Kidney (tissue), 14 donors: ENCODE results near the gene FSHR. TPM values are rescaled to one million over a fixed set of nuclear protein-coding genes. Genes with fewer than 3 reads are reported as not detected.

Experiments used
- DNase-seq, 5 donors: peaks; one replicate each; pipeline ENCODE4 v3.0.0-alpha.2; 2013 to 2020
- FAIRE-seq: peaks from 2 replicates; lab custom pipeline; 2012; peaks lifted over from hg19 to GRCh38; lab: Jason Lieb, UNC
- H3K27ac ChIP-seq, 2 donors: one replicate each; pipeline ENCODE4 v1.7.0; 2013; ENCODE audit warnings: low read depth in 2 of 2, low read length in 2 of 2, inconsistent platforms in 1 of 2
- H3K27me3 ChIP-seq: one replicate; pipeline ENCODE4 v1.7.1; 2013; ENCODE audit warnings: low read length, inconsistent platforms; ENCODE audit not compliant: control insufficient read depth, insufficient read depth
- H3K36me3 ChIP-seq, 3 donors: one replicate each; pipeline versions ENCODE4 v1.7.0 to v1.7.1; 2013; ENCODE audit warnings: low read length in 3 of 3, control low read depth in 1 of 3, inconsistent platforms in 1 of 3; ENCODE audit not compliant: insufficient read depth in 3 of 3, control insufficient read depth in 2 of 3
- H3K4me1 ChIP-seq, 3 donors: one replicate each; pipeline versions ENCODE4 v1.7.0 to v1.7.1; 2013; ENCODE audit warnings: low read length in 3 of 3, inconsistent platforms in 1 of 3, low read depth in 1 of 3; ENCODE audit not compliant: control insufficient read depth in 2 of 3, insufficient read depth in 2 of 3
- H3K4me3 ChIP-seq, 3 donors: one replicate each; pipeline versions ENCODE4 v1.7.0 to v1.8.1; 2013; ENCODE audit warnings: low read length in 3 of 3, control low read depth in 1 of 3, inconsistent platforms in 1 of 3
- H3K9ac ChIP-seq, 3 donors: one replicate each; pipeline versions ENCODE4 v1.7.0 to v1.7.1; 2013; ENCODE audit warnings: low read length in 3 of 3, control low read depth in 1 of 3, inconsistent platforms in 1 of 3
- H3K9me3 ChIP-seq, 3 donors: one replicate each; pipeline versions ENCODE4 v1.7.0 to v1.7.1; 2013; ENCODE audit warnings: low read length in 3 of 3, control low read depth in 1 of 3, inconsistent platforms in 1 of 3; ENCODE audit not compliant: control insufficient read depth in 2 of 3, insufficient read depth in 1 of 3
- intact Hi-C: fragments of 100-400 bp; cut with DNase I; formaldehyde crosslinking; loops from one replicate; pipeline ENCODE4 v1.11.1; 2022
- polyA plus RNA-seq: library from polyadenylated mRNA; stranded (reverse); fragments of 350-450 nt; fragmentation: Illumina TruSeq; extraction: RNeasy Lipid Tissue Mini Kit (QIAGEN cat#74804); gene quantifications from one replicate; pipeline ENCODE4 v1.2.3, GENCODE V29; 2014; ENCODE audit warnings: low read depth, low replicate concordance; ENCODE audit not compliant: insufficient read depth
- total RNA-seq: library from RNA; stranded (reverse); fragmentation: NEBNext Ultra II Directional; extraction: Animal tissue kit (Norgen Biotek cat#: 25700); gene quantifications from one replicate; pipeline ENCODE4 v1.2.1, GENCODE V29; 2021
- TF ChIP-seq, protein P1 (sequence below): IDR thresholded peaks from 3 replicates; pipeline ENCODE4 v1.5.1; 2012; ENCODE audit warnings: mild to moderate bottlenecking, moderate library complexity, borderline replicate concordance; ENCODE audit not compliant: insufficient read depth; ENCODE audit errors: extremely low read depth
- donor health status: control.
- donor health status: control.
- donor health status: control.
- donor health status: control.
- donor health status: control.
- donor health status: DM: yes; HTN: yes; CAD: no.
- donor health status: Normal renal cell carcinoma (clear cell type).

FSHR gene
- total and polyA plus RNA-seq, 2 donors from 2014 or later = 0.54 TPM; not detected in 1

DNA sequence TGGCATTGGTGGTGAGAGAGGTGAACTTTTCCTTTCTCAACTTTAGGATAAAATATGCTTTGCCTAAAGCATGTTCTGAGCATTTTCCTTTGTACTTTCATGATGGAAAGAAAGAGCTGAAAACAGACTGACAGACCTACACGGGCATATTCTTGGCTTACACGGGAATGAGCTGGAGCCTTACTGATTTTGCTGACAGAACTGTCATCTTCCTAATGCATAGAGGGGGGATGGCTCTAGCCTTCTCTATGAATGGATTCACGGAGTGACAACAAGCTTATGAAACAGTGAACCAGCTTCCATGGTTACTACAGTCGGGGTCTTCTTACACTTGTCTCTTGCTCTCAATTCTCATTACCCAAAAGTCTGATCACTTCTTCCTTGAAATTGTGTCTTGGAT, 32.2 kb downstream of the FSHR start:
- no peaks in the 10 kb centered on the region for H3K4me1 ChIP-seq
- no peaks in the 10 kb centered on the region for H3K9me3 ChIP-seq
- TF ChIP-seq, protein P1, sequence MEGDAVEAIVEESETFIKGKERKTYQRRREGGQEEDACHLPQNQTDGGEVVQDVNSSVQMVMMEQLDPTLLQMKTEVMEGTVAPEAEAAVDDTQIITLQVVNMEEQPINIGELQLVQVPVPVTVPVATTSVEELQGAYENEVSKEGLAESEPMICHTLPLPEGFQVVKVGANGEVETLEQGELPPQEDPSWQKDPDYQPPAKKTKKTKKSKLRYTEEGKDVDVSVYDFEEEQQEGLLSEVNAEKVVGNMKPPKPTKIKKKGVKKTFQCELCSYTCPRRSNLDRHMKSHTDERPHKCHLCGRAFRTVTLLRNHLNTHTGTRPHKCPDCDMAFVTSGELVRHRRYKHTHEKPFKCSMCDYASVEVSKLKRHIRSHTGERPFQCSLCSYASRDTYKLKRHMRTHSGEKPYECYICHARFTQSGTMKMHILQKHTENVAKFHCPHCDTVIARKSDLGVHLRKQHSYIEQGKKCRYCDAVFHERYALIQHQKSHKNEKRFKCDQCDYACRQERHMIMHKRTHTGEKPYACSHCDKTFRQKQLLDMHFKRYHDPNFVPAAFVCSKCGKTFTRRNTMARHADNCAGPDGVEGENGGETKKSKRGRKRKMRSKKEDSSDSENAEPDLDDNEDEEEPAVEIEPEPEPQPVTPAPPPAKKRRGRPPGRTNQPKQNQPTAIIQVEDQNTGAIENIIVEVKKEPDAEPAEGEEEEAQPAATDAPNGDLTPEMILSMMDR = no peak
- intact Hi-C loops = no loop called here
- H3K36me3 ChIP-seq = no peaks in the 10 kb centered on the region
- DNase-seq (no peak), FAIRE-seq (no peak)
- no peaks in the 10 kb centered on the region for H3K27me3 ChIP-seq
- H3K9ac ChIP-seq = no peak overlapping the region
- no peak overlapping the region for H3K4me3 ChIP-seq
- no peak overlapping the region for H3K27ac ChIP-seq

- Histone ChIP-seq H3K9me3 (no peaks in the 10 kb centered on the region), H3K4me1 (no peaks in the 10 kb centered on the region), H3K27ac (no peak overlapping the region), H3K4me3 (no peak overlapping the region), H3K36me3 (no peaks in the 10 kb centered on the region), H3K27me3 (no peaks in the 10 kb centered on the region), H3K9ac (no peak overlapping the region)
- DNase-seq (no peak), FAIRE-seq (no peak)
- TF ChIP-seq, protein P1 = no peak
- intact Hi-C loops = no loop called here
Measured at GRCh38 chr2:49113046-49113445, 41.3 kb downstream of the FSHR start.

DNA sequence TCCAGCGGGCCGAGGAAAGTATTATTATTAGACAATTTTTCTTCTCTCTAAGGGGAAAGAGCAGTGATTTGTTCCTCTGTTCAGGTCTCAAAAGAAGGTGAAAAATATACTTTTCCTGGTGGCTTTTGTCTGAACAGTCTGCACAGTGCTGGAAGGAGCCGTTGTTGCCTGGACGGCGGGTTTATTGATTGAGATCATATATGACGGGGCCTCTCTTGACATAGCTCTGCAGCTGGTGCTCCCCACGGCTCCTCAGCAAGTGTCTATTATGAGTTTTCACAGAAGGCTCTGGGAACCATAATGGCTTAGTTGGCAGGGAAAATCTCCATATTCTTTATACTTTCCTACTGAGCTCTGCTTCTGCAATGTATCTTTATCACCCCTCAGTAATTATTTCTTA, 42.9 kb downstream of the FSHR start:
- H3K9me3 ChIP-seq = no peaks in the 10 kb centered on the region
- no peak overlapping the region for H3K4me3 ChIP-seq
- intact Hi-C loops = no loop called here
- H3K36me3 ChIP-seq = no peaks in the 10 kb centered on the region
- FAIRE-seq (no peak), DNase-seq (no peak)
- no peak overlapping the region for H3K9ac ChIP-seq
- TF ChIP-seq, protein P1 = no peak
- H3K27me3 ChIP-seq = no peaks in the 10 kb centered on the region
- H3K4me1 ChIP-seq = no peaks in the 10 kb centered on the region
- no peak overlapping the region for H3K27ac ChIP-seq

DNA sequence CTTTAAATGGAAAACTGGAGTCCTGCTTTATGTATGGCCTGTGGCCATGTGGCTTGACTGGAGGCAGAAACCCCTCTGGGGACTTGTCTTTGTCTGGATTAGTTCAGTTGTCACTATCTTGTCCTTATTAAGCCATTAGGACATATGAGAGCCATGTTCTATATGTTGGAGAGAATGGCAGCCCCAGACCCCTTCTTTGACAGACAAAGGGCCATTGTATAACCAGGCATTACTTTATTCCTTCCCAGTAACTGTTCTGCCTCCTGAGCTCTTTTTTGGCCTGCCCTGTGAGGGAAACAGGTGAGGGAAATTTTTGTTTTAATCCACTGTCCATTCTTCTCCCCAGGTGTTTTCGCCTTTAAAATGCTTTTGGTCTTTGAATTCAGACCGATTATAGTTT, 43.3 kb downstream of the FSHR start:
- H3K4me1 ChIP-seq = no peaks in the 10 kb centered on the region
- DNase-seq = no peak
- TF ChIP-seq, protein P1 = no peak
- H3K4me3 ChIP-seq = no peak overlapping the region
- no peak overlapping the region for H3K9ac ChIP-seq
- FAIRE-seq = no peak
- H3K27me3 ChIP-seq = no peaks in the 10 kb centered on the region
- intact Hi-C loops = no loop called here
- H3K9me3 ChIP-seq = no peaks in the 10 kb centered on the region
- H3K36me3 ChIP-seq = no peaks in the 10 kb centered on the region
- H3K27ac ChIP-seq = no peak overlapping the region
